Tibial nerve (tissue), 4 donors: ENCODE measurements around the gene C13orf46.

Source experiments
- CTCF ChIP-seq, 5 experiments: fragments of 200-600 bp in 3 of 5; fragments of 450-650 bp in 2 of 5; sonication (generic) in 3 of 5; IDR thresholded peaks; one replicate each; pipeline ENCODE4 v1.5.1; 2016 to 2019; ENCODE audit warnings: antibody characterized with exemption in 5 of 5, mild to moderate bottlenecking in 3 of 5, moderate library complexity in 2 of 5
- EP300 ChIP-seq, 2 donors: sonication (generic); formaldehyde crosslinking; IDR thresholded peaks; one replicate each; pipeline ENCODE4 v1.6.1; 2017; ENCODE audit warnings: antibody characterized with exemption in 2 of 2, mild to moderate bottlenecking in 1 of 2

GRCh38 chr13:113998781-113999617 is 25.1 kb upstream of the C13orf46 start:
- TF ChIP-seq EP300 (IDR thresholded peaks at IDR 0.05): no peak
- no peak for TF ChIP-seq CTCF (IDR thresholded peaks at IDR 0.05)
